GM21367 (cell line): Measurements from ENCODE around the gene RAB3D.
"Not testable (repeated sequence)": the region's sequence is repeated elsewhere in the genome, so short reads cannot be mapped to it uniquely, and the experiment has no call there.

Source experiments
- ATAC-seq: cut with Tn5 transposase; IDR thresholded peaks from one replicate; pipeline ENCODE4 v1.9.1; 2021; ENCODE audit not compliant: unreplicated experiment

RAB3D gene

GRCh38 chr19:11339254-11340098 lies at the start of gene RAB3D:
TSS of gene RAB3D (minus strand) at chr19:11339657. CDS start at chr19:11337399, 2,258 bp downstream.
- ATAC-seq, result no peak

GRCh38 chr19:11387162-11388034 lies 47.9 kb upstream of the RAB3D start:
- ATAC-seq, result no peak

GRCh38 chr19:11384778-11385129 lies 45.3 kb upstream of the RAB3D start:
- no peak for ATAC-seq

GRCh38 chr19:11383706-11384048 lies 44.2 kb upstream of the RAB3D start:
- ATAC-seq, result no peak

- ATAC-seq, result no peak
Measured at GRCh38 chr19:11382898-11383705, 43.6 kb upstream of the RAB3D start.

GRCh38 chr19:11380653-11381537 lies 41.4 kb upstream of the RAB3D start:
- peak; percentile 50 for ATAC-seq

GRCh38 chr19:11379857-11380350 lies 40.4 kb upstream of the RAB3D start:
- no peak for ATAC-seq

GRCh38 chr19:11379269-11379845 lies 39.9 kb upstream of the RAB3D start:
- ATAC-seq, result not testable (repeated sequence)

- no peak for ATAC-seq
Measured at GRCh38 chr19:11378319-11379189, 39.1 kb upstream of the RAB3D start.

- no peak for ATAC-seq
Measured at GRCh38 chr19:11377756-11378155, 38.3 kb upstream of the RAB3D start.

- ATAC-seq, result no peak
Measured at GRCh38 chr19:11377237-11377636, 37.8 kb upstream of the RAB3D start.

GRCh38 chr19:11375143-11375948 lies 35.9 kb upstream of the RAB3D start:
- no peak for ATAC-seq

GRCh38 chr19:11374433-11375142 lies 35.1 kb upstream of the RAB3D start, which contains the start of gene SWSAP1:
TSS of gene SWSAP1 (plus strand) at chr19:11374666. CDS start at chr19:11374681, 15 bp downstream.
- peak; percentile 78 for ATAC-seq

GRCh38 chr19:11373885-11374432 lies 34.5 kb upstream of the RAB3D start:
- ATAC-seq, result no peak

GRCh38 chr19:11373166-11373884 lies 33.9 kb upstream of the RAB3D start:
- no peak for ATAC-seq

- no peak for ATAC-seq
Measured at GRCh38 chr19:11370744-11371143, 31.3 kb upstream of the RAB3D start.
